ENCODE measurements around the gene COL20A1. TPM values are rescaled to one million over a fixed set of nuclear protein-coding genes. Genes with fewer than 3 reads are reported as not detected.
A peak's percentile ranks its signal among the peaks of the same experiment; 100 is the strongest.

The COL20A1 gene
- total and polyA plus RNA-seq, 2 donors, result 0.05 to 0.30 TPM

GRCh38 chr20:63273635-63274380 lies 19.2 kb upstream of the COL20A1 start:
- peaks cover 0 to 2% of the 10 kb centered on the region in 2 donors for H3K9me3 ChIP-seq (ENCODE audit: control insufficient read depth in 2 of 2, insufficient read depth in 1 of 2, low read length in 1 of 2)
- WGBS, result 75% methylated on average over 20 of the region's 20 CpGs
- H3K36me3 ChIP-seq (ENCODE audit: control insufficient read depth in 2 of 2, insufficient read depth in 2 of 2, low read length in 1 of 2), result peaks cover 31 to 35% of the 10 kb centered on the region in 2 donors
- peak overlapping the region; percentile 57 to 89 for H3K4me3 ChIP-seq (ENCODE audit: low read length in 2 of 2)
- H3K27me3 ChIP-seq (ENCODE audit: control insufficient read depth in 2 of 2, insufficient read depth in 1 of 2, low read length in 1 of 2), result peaks cover 0 to 6% of the 10 kb centered on the region in 2 donors
- DNase-seq (ENCODE audit: low read depth in 6 of 9, low spot score in 9 of 9), result no peak
- peaks cover 9 to 13% of the 10 kb centered on the region in 2 donors for H3K4me1 ChIP-seq (ENCODE audit: control insufficient read depth in 2 of 2, insufficient read depth in 2 of 2, low read length in 2 of 2)
- H3K27ac ChIP-seq (ENCODE audit: low read depth in 1 of 2, low read length in 1 of 2), result no peak overlapping the region

DNA sequence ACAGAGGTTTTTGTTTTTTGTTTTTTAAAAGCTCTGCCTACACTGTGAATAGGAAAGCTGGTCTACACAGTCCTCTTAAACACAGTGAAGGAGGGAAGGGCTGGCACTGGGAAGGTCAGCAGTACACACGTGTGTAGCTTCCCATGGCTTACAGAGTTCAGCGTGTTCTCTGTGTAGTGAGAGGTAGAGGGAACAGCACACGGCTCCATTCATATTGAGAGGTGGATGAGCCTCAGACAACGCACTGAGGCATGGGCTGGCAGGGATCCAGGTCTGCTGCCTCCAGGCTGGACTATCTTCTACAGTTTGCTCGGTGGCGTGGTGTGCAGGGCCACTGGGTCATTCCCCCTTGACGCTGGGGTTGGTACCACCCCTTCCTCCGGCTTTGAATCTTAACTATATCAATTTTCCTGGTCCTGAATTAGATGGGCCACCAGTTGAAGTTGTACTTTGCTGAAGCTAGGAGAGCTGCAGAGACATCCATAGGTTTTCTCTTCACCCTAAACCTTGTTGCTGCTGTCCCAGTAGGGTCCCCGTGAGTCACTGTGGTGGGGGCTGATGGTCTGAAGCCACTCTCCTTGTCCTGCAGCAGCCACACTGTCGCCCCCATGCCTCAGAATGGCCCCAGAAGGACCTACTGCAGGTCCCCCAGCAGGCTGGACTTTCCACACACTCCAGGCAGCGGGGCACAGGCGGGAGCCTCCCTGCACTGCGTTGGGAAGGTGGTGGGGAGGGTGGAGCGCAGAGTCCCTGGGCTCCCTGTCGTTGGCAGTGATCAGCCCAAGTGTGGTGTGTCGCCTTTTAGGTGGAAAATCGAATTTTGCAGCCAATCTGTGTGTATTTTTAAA lies 18.4 kb upstream of the COL20A1 start:
- H3K36me3 ChIP-seq (ENCODE audit: control insufficient read depth in 2 of 2, insufficient read depth in 2 of 2, low read length in 1 of 2), result peaks cover 33 to 43% of the 10 kb centered on the region in 2 donors
- peaks cover 9% of the 10 kb centered on the region in 2 donors for H3K4me1 ChIP-seq (ENCODE audit: control insufficient read depth in 2 of 2, insufficient read depth in 2 of 2, low read length in 2 of 2)
- WGBS, result 98% methylated on average over 17 of the region's 17 CpGs
- DNase-seq (ENCODE audit: low read depth in 6 of 9, low spot score in 9 of 9), result no peak
- H3K9me3 ChIP-seq (ENCODE audit: control insufficient read depth in 2 of 2, insufficient read depth in 1 of 2, low read length in 1 of 2), result peaks cover 0 to 2% of the 10 kb centered on the region in 2 donors
- H3K27me3 ChIP-seq (ENCODE audit: control insufficient read depth in 2 of 2, insufficient read depth in 1 of 2, low read length in 1 of 2), result peaks cover 0 to 3% of the 10 kb centered on the region in 2 donors
- no peak overlapping the region for H3K27ac ChIP-seq (ENCODE audit: low read depth in 1 of 2, low read length in 1 of 2)
- H3K4me3 ChIP-seq (ENCODE audit: low read length in 2 of 2), result no peak overlapping the region

- H3K4me3 ChIP-seq (ENCODE audit: low read length in 2 of 2), result no peak overlapping the region
- H3K4me1 ChIP-seq (ENCODE audit: control insufficient read depth in 2 of 2, insufficient read depth in 2 of 2, low read length in 2 of 2), result peaks cover 9% of the 10 kb centered on the region in 2 donors
- H3K36me3 ChIP-seq (ENCODE audit: control insufficient read depth in 2 of 2, insufficient read depth in 2 of 2, low read length in 1 of 2), result peaks cover 40 to 50% of the 10 kb centered on the region in 2 donors
- 98% methylated on average over 18 of the region's 18 CpGs for WGBS
- peaks cover 0 to 3% of the 10 kb centered on the region in 2 donors for H3K27me3 ChIP-seq (ENCODE audit: control insufficient read depth in 2 of 2, insufficient read depth in 1 of 2, low read length in 1 of 2)
- DNase-seq (ENCODE audit: low read depth in 6 of 9, low spot score in 9 of 9), result no peak
- H3K9me3 ChIP-seq (ENCODE audit: control insufficient read depth in 2 of 2, insufficient read depth in 1 of 2, low read length in 1 of 2), result peaks cover 0 to 2% of the 10 kb centered on the region in 2 donors
- no peak overlapping the region for H3K27ac ChIP-seq (ENCODE audit: low read depth in 1 of 2, low read length in 1 of 2)
Measured at GRCh38 chr20:63275825-63276224, 17.2 kb upstream of the COL20A1 start.

GRCh38 chr20:63276956-63277355 lies 16.0 kb upstream of the COL20A1 start:
- H3K27ac ChIP-seq (ENCODE audit: low read depth in 1 of 2, low read length in 1 of 2), result no peak overlapping the region
- H3K4me3 ChIP-seq (ENCODE audit: low read length in 2 of 2), result no peak overlapping the region
- H3K4me1 ChIP-seq (ENCODE audit: control insufficient read depth in 2 of 2, insufficient read depth in 2 of 2, low read length in 2 of 2), result peaks cover 7 to 9% of the 10 kb centered on the region in 2 donors
- WGBS, result 98% methylated on average over 20 of the region's 20 CpGs
- H3K27me3 ChIP-seq (ENCODE audit: control insufficient read depth in 2 of 2, insufficient read depth in 1 of 2, low read length in 1 of 2), result peaks cover 0 to 2% of the 10 kb centered on the region in 2 donors
- no peak for DNase-seq (ENCODE audit: low read depth in 6 of 9, low spot score in 9 of 9)
- H3K36me3 ChIP-seq (ENCODE audit: control insufficient read depth in 2 of 2, insufficient read depth in 2 of 2, low read length in 1 of 2), result peaks cover 40 to 59% of the 10 kb centered on the region in 2 donors
- peaks cover 0 to 2% of the 10 kb centered on the region in 2 donors for H3K9me3 ChIP-seq (ENCODE audit: control insufficient read depth in 2 of 2, insufficient read depth in 1 of 2, low read length in 1 of 2)

GRCh38 chr20:63277466-63278272 lies 15.3 kb upstream of the COL20A1 start:
- Histone ChIP-seq H3K27ac (ENCODE audit: low read depth in 1 of 2, low read length in 1 of 2) (no peak overlapping the region), H3K4me1 (ENCODE audit: control insufficient read depth in 2 of 2, insufficient read depth in 2 of 2, low read length in 2 of 2) (peaks cover 6 to 9% of the 10 kb centered on the region in 2 donors), H3K4me3 (ENCODE audit: low read length in 2 of 2) (no peak overlapping the region), H3K27me3 (ENCODE audit: control insufficient read depth in 2 of 2, insufficient read depth in 1 of 2, low read length in 1 of 2) (no peaks in the 10 kb centered on the region), H3K36me3 (ENCODE audit: control insufficient read depth in 2 of 2, insufficient read depth in 2 of 2, low read length in 1 of 2) (peaks cover 40 to 66% of the 10 kb centered on the region in 2 donors), H3K9me3 (ENCODE audit: control insufficient read depth in 2 of 2, insufficient read depth in 1 of 2, low read length in 1 of 2) (no peaks in the 10 kb centered on the region)
- DNase-seq (ENCODE audit: low read depth in 6 of 9, low spot score in 9 of 9), result no peak
- WGBS, result 98% methylated on average over 30 of the region's 30 CpGs

- 97% methylated on average over 17 of the region's 17 CpGs for WGBS
- H3K4me3 ChIP-seq (ENCODE audit: low read length in 2 of 2), result no peak overlapping the region
- H3K4me1 ChIP-seq (ENCODE audit: control insufficient read depth in 2 of 2, insufficient read depth in 2 of 2, low read length in 2 of 2), result peaks cover 3 to 12% of the 10 kb centered on the region in 2 donors
- H3K27me3 ChIP-seq (ENCODE audit: control insufficient read depth in 2 of 2, insufficient read depth in 1 of 2, low read length in 1 of 2), result no peaks in the 10 kb centered on the region
- H3K27ac ChIP-seq (ENCODE audit: low read depth in 1 of 2, low read length in 1 of 2), result no peak overlapping the region
- H3K36me3 ChIP-seq (ENCODE audit: control insufficient read depth in 2 of 2, insufficient read depth in 2 of 2, low read length in 1 of 2), result peaks cover 45 to 76% of the 10 kb centered on the region in 2 donors
- H3K9me3 ChIP-seq (ENCODE audit: control insufficient read depth in 2 of 2, insufficient read depth in 1 of 2, low read length in 1 of 2), result no peaks in the 10 kb centered on the region
- DNase-seq (ENCODE audit: low read depth in 6 of 9, low spot score in 9 of 9), result no peak
Measured at GRCh38 chr20:63278661-63279060, 14.3 kb upstream of the COL20A1 start.

GRCh38 chr20:63279931-63280330 lies 13.1 kb upstream of the COL20A1 start:
- Histone ChIP-seq H3K9me3 (ENCODE audit: control insufficient read depth in 2 of 2, insufficient read depth in 1 of 2, low read length in 1 of 2) (no peaks in the 10 kb centered on the region), H3K27me3 (ENCODE audit: control insufficient read depth in 2 of 2, insufficient read depth in 1 of 2, low read length in 1 of 2) (no peaks in the 10 kb centered on the region), H3K4me3 (ENCODE audit: low read length in 2 of 2) (no peak overlapping the region), H3K4me1 (ENCODE audit: control insufficient read depth in 2 of 2, insufficient read depth in 2 of 2, low read length in 2 of 2) (peaks cover 0 to 9% of the 10 kb centered on the region in 2 donors), H3K36me3 (ENCODE audit: control insufficient read depth in 2 of 2, insufficient read depth in 2 of 2, low read length in 1 of 2) (peaks cover 45 to 89% of the 10 kb centered on the region in 2 donors), H3K27ac (ENCODE audit: low read depth in 1 of 2, low read length in 1 of 2) (no peak overlapping the region)
- no peak for DNase-seq (ENCODE audit: low read depth in 6 of 9, low spot score in 9 of 9)
- 97% methylated on average over 15 of the region's 15 CpGs for WGBS

DNA sequence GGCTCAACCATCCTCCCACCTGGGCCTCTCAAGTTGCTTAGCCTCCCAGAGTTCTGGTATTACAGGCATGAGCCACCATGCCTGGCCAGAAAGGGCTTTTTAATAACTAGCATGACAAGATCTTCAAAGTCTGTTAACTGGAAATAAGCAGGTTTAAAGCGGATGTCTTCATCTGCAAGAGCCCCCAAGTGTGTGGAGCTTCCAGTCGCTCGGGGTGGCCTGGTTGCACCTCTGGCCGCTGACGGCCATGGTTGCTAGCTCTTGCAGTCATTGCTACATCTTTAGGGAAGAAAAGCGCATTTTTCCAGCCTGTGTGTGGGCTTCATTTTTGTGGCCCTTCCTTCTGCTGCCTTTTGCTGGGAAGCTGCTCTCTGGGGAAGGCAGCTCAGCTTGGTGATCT lies 12.6 kb upstream of the COL20A1 start:
- Histone ChIP-seq H3K9me3 (ENCODE audit: control insufficient read depth in 2 of 2, insufficient read depth in 1 of 2, low read length in 1 of 2) (no peaks in the 10 kb centered on the region), H3K27me3 (ENCODE audit: control insufficient read depth in 2 of 2, insufficient read depth in 1 of 2, low read length in 1 of 2) (no peaks in the 10 kb centered on the region), H3K27ac (ENCODE audit: low read depth in 1 of 2, low read length in 1 of 2) (no peak overlapping the region), H3K36me3 (ENCODE audit: control insufficient read depth in 2 of 2, insufficient read depth in 2 of 2, low read length in 1 of 2) (peaks cover 45 to 91% of the 10 kb centered on the region in 2 donors), H3K4me3 (ENCODE audit: low read length in 2 of 2) (no peak overlapping the region), H3K4me1 (ENCODE audit: control insufficient read depth in 2 of 2, insufficient read depth in 2 of 2, low read length in 2 of 2) (peaks cover 0 to 12% of the 10 kb centered on the region in 2 donors)
- no peak for DNase-seq (ENCODE audit: low read depth in 6 of 9, low spot score in 9 of 9)
- WGBS, result 99% methylated on average over 6 of the region's 6 CpGs
